SK-N-SH treated with all-trans-retinoic acid at 6 μM for 48 hours (cell line): Measurements from ENCODE around the gene RASSF4.

Experiments used
- BACH2 ChIP-seq: fragments of 250-450 bp; sonication (Bioruptor Pico); IDR thresholded peaks from 2 replicates; pipeline ENCODE4 v1.9.0; 2021; ENCODE audit warnings: mild to moderate bottlenecking, borderline replicate concordance
- CREB5 ChIP-seq: fragments of 250-450 bp; sonication (Bioruptor Pico); IDR thresholded peaks from 2 replicates; pipeline ENCODE4 v1.5.1; 2020; ENCODE audit warnings: low read depth, mild to moderate bottlenecking, moderate library complexity
- CSRNP3 ChIP-seq: fragments of 250-450 bp; sonication (Bioruptor Pico); IDR thresholded peaks from 2 replicates; pipeline ENCODE4 v1.5.1; 2021; ENCODE audit warnings: mild to moderate bottlenecking, moderate library complexity
- GLIS3 ChIP-seq: fragments of 250-450 bp; sonication (Bioruptor Pico); IDR thresholded peaks from 2 replicates; pipeline ENCODE4 v1.5.0; 2020; ENCODE audit warnings: mild to moderate bottlenecking, moderate library complexity
- OSR1 ChIP-seq: fragments of 250-450 bp; sonication (Bioruptor Pico); IDR thresholded peaks from 2 replicates; pipeline ENCODE4 v1.8.0; 2022; ENCODE audit warnings: moderate library complexity, mild to moderate bottlenecking, inconsistent platforms
- PATZ1 ChIP-seq: fragments of 250-450 bp; sonication (Bioruptor Pico); IDR thresholded peaks from 2 replicates; pipeline ENCODE4 v1.8.0; 2020; ENCODE audit warnings: mild to moderate bottlenecking, moderate library complexity, borderline replicate concordance
- PPARA ChIP-seq: fragments of 250-450 bp; sonication (Bioruptor Pico); IDR thresholded peaks from 2 replicates; pipeline ENCODE4 v1.5.0; 2020; ENCODE audit warnings: mild to moderate bottlenecking, borderline replicate concordance
- RARB ChIP-seq: fragments of 250-450 bp; sonication (Bioruptor Pico); IDR thresholded peaks from 2 replicates; pipeline ENCODE4 v1.8.0; 2021; ENCODE audit warnings: mild to moderate bottlenecking, moderate library complexity
- TSHZ2 ChIP-seq: fragments of 250-450 bp; sonication (Bioruptor Pico); IDR thresholded peaks from 2 replicates; pipeline ENCODE4 v1.5.0; 2020; ENCODE audit warnings: mild to moderate bottlenecking, moderate library complexity
- ZFP3 ChIP-seq: fragments of 250-450 bp; sonication (Bioruptor Pico); IDR thresholded peaks from 2 replicates; pipeline ENCODE4 v1.5.0; 2020; ENCODE audit warnings: mild to moderate bottlenecking, moderate library complexity
- ZNF8 ChIP-seq: fragments of 450-650 bp; formaldehyde crosslinking; IDR thresholded peaks from 2 replicates; pipeline ENCODE4 v1.5.0; 2020; ENCODE audit warnings: mild to moderate bottlenecking, moderate library complexity

DNA sequence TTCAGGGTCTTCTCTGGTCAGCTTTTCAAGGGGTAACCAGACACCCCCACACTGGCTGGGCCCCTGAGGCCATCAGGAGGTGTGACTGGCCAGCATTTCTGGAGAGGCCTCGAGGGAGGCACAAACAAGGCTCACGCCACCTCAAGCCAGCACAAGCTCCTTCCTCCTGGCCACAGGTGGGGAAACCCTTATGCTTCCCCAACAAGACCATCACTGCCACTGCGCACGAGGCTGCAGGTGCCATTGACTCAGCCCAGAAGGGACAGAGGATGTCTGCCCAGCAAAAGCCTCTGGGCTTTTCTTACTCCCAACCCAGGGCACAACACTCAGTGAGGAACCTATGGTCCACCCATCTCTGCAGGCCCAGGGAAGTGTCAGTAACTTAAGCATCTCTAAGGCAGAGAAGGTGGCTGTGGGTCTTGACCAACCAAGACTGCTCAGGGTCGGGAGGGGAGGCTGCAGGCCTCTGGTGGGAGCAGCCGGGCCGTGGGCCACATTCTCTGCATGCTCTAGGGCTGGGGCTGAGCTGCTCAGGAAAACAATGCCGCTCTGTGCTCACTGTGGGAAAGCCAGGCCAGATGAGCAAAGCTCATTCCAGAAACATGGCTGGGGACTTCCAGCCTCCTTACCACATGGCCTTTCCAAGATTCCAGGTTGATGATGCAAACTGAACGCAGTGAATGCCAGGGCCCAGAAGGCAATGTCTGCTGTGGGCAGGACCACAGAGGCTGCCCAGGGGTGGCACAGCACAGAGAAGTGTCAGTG, 24.2 kb upstream of the RASSF4 start:
- TF ChIP-seq PATZ1 (CRISPR knock-in tag) (no peak), PPARA (CRISPR knock-in tag) (no peak), CSRNP3 (CRISPR knock-in tag) (no peak), ZFP3 (CRISPR knock-in tag) (no peak), BACH2 (CRISPR knock-in tag) (no peak), OSR1 (CRISPR knock-in tag) (no peak), TSHZ2 (no peak), CREB5 (CRISPR knock-in tag) (no peak), GLIS3 (CRISPR knock-in tag) (no peak), RARB (CRISPR knock-in tag) (no peak), ZNF8 (no peak)
